HEK293 (cell line): ENCODE data around the gene VASH2.

Experiments used
- CTCF ChIA-PET: fragments of 350-600 bp; formaldehyde crosslinking; extraction: SDS; loops from one replicate; lab custom pipeline; 2021; ENCODE audit warnings: antibody characterized with exemption; lab: Yijun Ruan, JAX
- POLR2A ChIA-PET: fragments of 300-600 bp; formaldehyde crosslinking; extraction: SDS; loops from one replicate; lab custom pipeline; 2020; ENCODE audit warnings: antibody characterized with exemption, inconsistent platforms; lab: Yijun Ruan, JAX
- H3K27ac ChIP-seq: fragments of 200-500 bp; sonication (Bioruptor generic); 2 replicates; pipeline ENCODE4 v1.5.1; 2014; ENCODE audit warnings: low read depth, low read length, control low read depth, inconsistent platforms; ENCODE audit errors: extremely low read depth
- H3K36me3 ChIP-seq, 2 experiments: fragments of 200-500 bp in 1 of 2; sonication (Bioruptor generic) in 1 of 2; 1 replicate in 1 of 2; 2 replicates in 1 of 2; pipeline ENCODE4 v1.5.1; 2014 to 2017; ENCODE audit warnings: inconsistent platforms in 2 of 2, low read length in 2 of 2; ENCODE audit not compliant: control insufficient read depth in 2 of 2, insufficient read depth in 1 of 2
- H3K4me1 ChIP-seq: fragments of 200-500 bp; sonication (Bioruptor generic); 2 replicates; pipeline ENCODE4 v1.5.1; 2014; ENCODE audit warnings: mild to moderate bottlenecking, low read length, inconsistent platforms; ENCODE audit not compliant: control insufficient read depth, insufficient read depth
- H3K4me3 ChIP-seq: 2 replicates; pipeline ENCODE4 v1.5.1; 2011; ENCODE audit warnings: low read depth, mild to moderate bottlenecking, control low read depth, low read length, moderate library complexity
- H3K9me3 ChIP-seq: fragments of 200-500 bp; sonication (Bioruptor generic); 2 replicates; pipeline ENCODE4 v1.5.1; 2014; ENCODE audit warnings: low read depth, low read length, inconsistent platforms; ENCODE audit not compliant: control insufficient read depth, insufficient read depth
- BCL11B ChIP-seq: fragments of 450-650 bp; formaldehyde crosslinking; IDR thresholded peaks from 2 replicates; pipeline ENCODE4 v1.5.1; 2016; ENCODE audit warnings: low read depth, missing biosample characterization, missing genetic modification characterization
- MYNN ChIP-seq: fragments of 450-650 bp; formaldehyde crosslinking; IDR thresholded peaks from 2 replicates; pipeline ENCODE4 v1.5.1; 2016; ENCODE audit warnings: missing biosample characterization, missing genetic modification characterization, borderline replicate concordance
- PRDM1 ChIP-seq: fragments of 450-650 bp; formaldehyde crosslinking; IDR thresholded peaks from 2 replicates; pipeline ENCODE4; 2016; ENCODE audit warnings: missing biosample characterization, missing genetic modification characterization
- REST ChIP-seq: fragments of 450-650 bp; formaldehyde crosslinking; IDR thresholded peaks from 2 replicates; pipeline ENCODE4 v1.5.1; 2016; ENCODE audit warnings: missing biosample characterization, missing genetic modification characterization
- ZFHX2 ChIP-seq: fragments of 450-650 bp; formaldehyde crosslinking; conservative IDR thresholded peaks from 2 replicates; pipeline ENCODE4 v1.5.1; 2016; ENCODE audit warnings: missing biosample characterization, missing genetic modification characterization
- ZFP37 ChIP-seq: fragments of 450-650 bp; formaldehyde crosslinking; IDR thresholded peaks from 2 replicates; pipeline ENCODE4 v1.5.1; 2016; ENCODE audit warnings: missing biosample characterization, missing genetic modification characterization
- ZFP41 ChIP-seq: fragments of 450-650 bp; formaldehyde crosslinking; IDR thresholded peaks from 2 replicates; pipeline ENCODE4 v1.5.1; 2016; ENCODE audit warnings: missing biosample characterization, missing genetic modification characterization, borderline replicate concordance
- ZNF394 ChIP-seq: fragments of 450-650 bp; formaldehyde crosslinking; IDR thresholded peaks from 2 replicates; pipeline ENCODE4 v1.5.1; 2016; ENCODE audit warnings: missing biosample characterization, missing genetic modification characterization, mild to moderate bottlenecking, moderate library complexity, borderline replicate concordance
- ZNF423 ChIP-seq: fragments of 450-650 bp; formaldehyde crosslinking; IDR thresholded peaks from 2 replicates; pipeline ENCODE4 v1.5.1; 2016; ENCODE audit warnings: missing biosample characterization, missing genetic modification characterization
- ZNF426 ChIP-seq: fragments of 450-650 bp; formaldehyde crosslinking; IDR thresholded peaks from 2 replicates; pipeline ENCODE4 v1.5.1; 2017; ENCODE audit warnings: missing biosample characterization, missing genetic modification characterization, mild to moderate bottlenecking, inconsistent platforms, moderate library complexity
- ZNF514 ChIP-seq: fragments of 450-650 bp; formaldehyde crosslinking; IDR thresholded peaks from 2 replicates; pipeline ENCODE4 v1.5.1; 2016; ENCODE audit warnings: missing biosample characterization, missing genetic modification characterization
- ZNF658 ChIP-seq: fragments of 450-650 bp; formaldehyde crosslinking; IDR thresholded peaks from 2 replicates; pipeline ENCODE4; 2016; ENCODE audit warnings: missing biosample characterization, missing genetic modification characterization
- ZSCAN30 ChIP-seq: fragments of 450-650 bp; IDR thresholded peaks from 2 replicates; pipeline ENCODE4 v1.5.1; 2018; ENCODE audit warnings: missing biosample characterization, mild to moderate bottlenecking, missing genetic modification characterization, moderate library complexity
- TF ChIP-seq, protein P1 (sequence below): IDR thresholded peaks from 2 replicates; pipeline ENCODE4 v1.6.1; 2011; ENCODE audit warnings: mild to moderate bottlenecking, low read depth, low read length, borderline replicate concordance
- TF ChIP-seq, protein P2 (sequence below): fragments of 450-650 bp; formaldehyde crosslinking; IDR thresholded peaks from 2 replicates; pipeline ENCODE4 v1.5.1; 2016; ENCODE audit warnings: missing biosample characterization, missing genetic modification characterization

VASH2 gene

DNA sequence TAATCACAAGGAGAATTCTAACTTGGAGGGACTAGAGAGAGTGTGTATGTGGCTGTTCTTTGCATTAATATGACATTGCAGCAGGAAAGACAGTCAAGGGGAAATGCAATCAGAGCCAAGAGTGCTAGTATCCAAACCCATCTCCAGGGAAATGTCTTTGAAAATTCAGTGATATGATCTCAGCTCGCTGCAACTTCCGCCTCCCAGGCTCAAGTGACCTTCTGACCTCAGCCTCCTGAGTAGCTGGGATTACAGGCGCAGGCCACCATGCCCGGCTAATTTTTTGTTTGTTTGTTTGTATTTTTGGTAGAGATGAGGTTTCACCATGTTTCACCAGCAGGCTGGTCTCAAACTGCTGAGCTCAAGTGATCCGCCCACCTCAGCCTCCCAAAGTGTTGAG, 16.3 kb downstream of the VASH2 start:
- H3K4me3 ChIP-seq: no peak overlapping the region
- POLR2A ChIA-PET: interaction anchor here (1.5 kb wide), 1 partner anchor 16 kb away, joined by 3 read pairs; the partner anchor contains the start of gene VASH2
- TF ChIP-seq ZNF426 (tag by site-specific recombination) (no peak), ZFHX2 (tag by site-specific recombination) (peak; percentile 31), ZFP41 (no peak), ZSCAN30 (no peak), ZNF423 (tag by site-specific recombination) (no peak), BCL11B (tag by site-specific recombination) (no peak), ZNF514 (no peak)
- TF ChIP-seq, protein P1, sequence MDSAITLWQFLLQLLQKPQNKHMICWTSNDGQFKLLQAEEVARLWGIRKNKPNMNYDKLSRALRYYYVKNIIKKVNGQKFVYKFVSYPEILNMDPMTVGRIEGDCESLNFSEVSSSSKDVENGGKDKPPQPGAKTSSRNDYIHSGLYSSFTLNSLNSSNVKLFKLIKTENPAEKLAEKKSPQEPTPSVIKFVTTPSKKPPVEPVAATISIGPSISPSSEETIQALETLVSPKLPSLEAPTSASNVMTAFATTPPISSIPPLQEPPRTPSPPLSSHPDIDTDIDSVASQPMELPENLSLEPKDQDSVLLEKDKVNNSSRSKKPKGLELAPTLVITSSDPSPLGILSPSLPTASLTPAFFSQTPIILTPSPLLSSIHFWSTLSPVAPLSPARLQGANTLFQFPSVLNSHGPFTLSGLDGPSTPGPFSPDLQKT: no peak
- no peaks in the 10 kb centered on the region for H3K36me3 ChIP-seq
- CTCF ChIA-PET: interaction anchor here (1.2 to 3.0 kb wide), 4 partner anchors 12 to 28 kb away, joined by 3 to 13 read pairs (median 4); no protein-coding TSS in a partner anchor
- no peaks in the 10 kb centered on the region for H3K4me1 ChIP-seq
- H3K9me3 ChIP-seq: no peaks in the 10 kb centered on the region
- no peak overlapping the region for H3K27ac ChIP-seq

- POLR2A ChIA-PET: interaction anchor here (0.6 to 1.5 kb wide), 2 partner anchors 17 to 128 kb away, joined by 3 read pairs; partner anchors contain the start of gene VASH2
- no peak overlapping the region for H3K27ac ChIP-seq
- TF ChIP-seq ZNF658 (no peak), ZFP37 (tag by site-specific recombination) (no peak), MYNN (no peak), ZNF394 (tag by site-specific recombination) (peak; percentile 37; the same call in 1 of the 2 replicates), PRDM1 (tag by site-specific recombination) (peak; percentile 94)
- TF ChIP-seq, protein P2, sequence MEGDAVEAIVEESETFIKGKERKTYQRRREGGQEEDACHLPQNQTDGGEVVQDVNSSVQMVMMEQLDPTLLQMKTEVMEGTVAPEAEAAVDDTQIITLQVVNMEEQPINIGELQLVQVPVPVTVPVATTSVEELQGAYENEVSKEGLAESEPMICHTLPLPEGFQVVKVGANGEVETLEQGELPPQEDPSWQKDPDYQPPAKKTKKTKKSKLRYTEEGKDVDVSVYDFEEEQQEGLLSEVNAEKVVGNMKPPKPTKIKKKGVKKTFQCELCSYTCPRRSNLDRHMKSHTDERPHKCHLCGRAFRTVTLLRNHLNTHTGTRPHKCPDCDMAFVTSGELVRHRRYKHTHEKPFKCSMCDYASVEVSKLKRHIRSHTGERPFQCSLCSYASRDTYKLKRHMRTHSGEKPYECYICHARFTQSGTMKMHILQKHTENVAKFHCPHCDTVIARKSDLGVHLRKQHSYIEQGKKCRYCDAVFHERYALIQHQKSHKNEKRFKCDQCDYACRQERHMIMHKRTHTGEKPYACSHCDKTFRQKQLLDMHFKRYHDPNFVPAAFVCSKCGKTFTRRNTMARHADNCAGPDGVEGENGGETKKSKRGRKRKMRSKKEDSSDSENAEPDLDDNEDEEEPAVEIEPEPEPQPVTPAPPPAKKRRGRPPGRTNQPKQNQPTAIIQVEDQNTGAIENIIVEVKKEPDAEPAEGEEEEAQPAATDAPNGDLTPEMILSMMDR (tag by site-specific recombination): peak; percentile 31; the same call in 1 of the 2 replicates
- TF ChIP-seq, all 188 proteins: peak for 3
- Histone ChIP-seq H3K4me3 (no peak overlapping the region), H3K4me1 (no peaks in the 10 kb centered on the region), H3K36me3 (no peaks in the 10 kb centered on the region), H3K9me3 (no peaks in the 10 kb centered on the region)
- CTCF ChIA-PET: interaction anchor here (0.6 to 3.0 kb wide), 17 partner anchors 8 to 335 kb away, joined by 3 to 13 read pairs (median 4); no protein-coding TSS in a partner anchor
Measured at GRCh38 chr1:212967801-212968200, 17.5 kb downstream of the VASH2 start.

- ChIA-PET CTCF (interaction anchor here (0.6 to 3.0 kb wide), 16 partner anchors 9 to 318 kb away, joined by 3 to 13 read pairs (median 6); no protein-coding TSS in a partner anchor), POLR2A (interaction anchor here (1.5 kb wide), 1 partner anchor 18 kb away, joined by 3 read pairs; the partner anchor contains the start of gene VASH2)
- H3K36me3 ChIP-seq: no peaks in the 10 kb centered on the region
- TF ChIP-seq REST: no peak
- no peak overlapping the region for H3K4me3 ChIP-seq
- no peak overlapping the region for H3K27ac ChIP-seq
- no peaks in the 10 kb centered on the region for H3K9me3 ChIP-seq
- no peaks in the 10 kb centered on the region for H3K4me1 ChIP-seq
Measured at GRCh38 chr1:212968368-212968863, 18.1 kb downstream of the VASH2 start.
